GM21786 (cell line): ENCODE data around the gene MCEMP1.

ENCODE experiments used
- ATAC-seq: cut with Tn5 transposase; IDR thresholded peaks from one replicate; pipeline ENCODE4 v1.9.1; 2021; ENCODE audit not compliant: unreplicated experiment

The MCEMP1 gene

DNA sequence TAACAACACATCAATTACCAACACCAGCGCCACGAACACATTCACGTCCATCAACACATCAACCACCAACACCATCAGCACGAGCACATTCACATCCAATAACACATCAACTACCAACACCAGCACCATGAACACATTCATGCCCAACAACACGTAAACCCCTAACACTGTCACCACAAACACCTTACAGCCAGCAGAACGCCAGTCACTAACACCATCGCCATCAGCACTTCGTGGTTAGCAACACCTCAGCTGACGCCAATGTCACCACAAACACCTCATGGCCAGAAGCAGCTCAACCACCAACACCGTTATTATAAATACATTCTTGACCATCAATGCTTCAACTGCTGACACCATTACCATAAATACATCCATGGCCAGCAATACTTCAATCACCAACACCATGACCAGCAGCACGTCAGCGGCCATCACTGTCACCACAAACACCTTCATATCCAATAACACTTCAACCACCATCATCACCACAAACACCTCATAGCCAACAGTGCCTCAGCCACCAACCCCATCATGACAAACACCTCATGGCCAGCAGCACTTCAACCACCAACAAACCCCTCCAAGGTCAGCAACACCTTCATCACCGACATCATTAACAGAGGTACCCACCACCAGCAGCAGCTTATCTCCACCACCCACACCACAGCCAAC is 15.7 kb downstream of the MCEMP1 start:
- ATAC-seq = no peak

GRCh38 chr19:7694499-7694898 is 17.6 kb downstream of the MCEMP1 start:
- no peak for ATAC-seq

GRCh38 chr19:7697721-7698287 is 20.9 kb downstream of the MCEMP1 start:
- ATAC-seq = no peak

GRCh38 chr19:7698583-7698982 is 21.7 kb downstream of the MCEMP1 start:
- no peak for ATAC-seq

DNA sequence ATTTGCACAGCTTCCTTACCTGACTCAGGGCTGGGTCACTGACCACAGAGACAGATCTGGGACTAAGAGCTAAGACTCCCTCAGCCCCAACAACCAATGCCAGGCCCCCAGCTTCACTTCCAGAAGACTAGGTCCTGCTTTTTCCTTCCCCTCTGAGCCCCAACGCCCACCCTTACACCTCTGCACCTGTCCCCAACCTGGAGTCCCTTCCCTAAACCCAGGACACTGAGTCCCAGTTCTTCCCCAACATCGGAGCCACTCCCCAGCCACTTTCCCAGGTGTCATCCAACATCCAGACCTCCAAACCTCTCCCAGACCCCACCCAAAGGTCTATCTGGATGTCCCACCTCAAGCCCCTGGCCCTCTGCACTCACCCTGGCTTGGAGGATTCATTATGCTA is 22.1 kb downstream of the MCEMP1 start:
- no peak for ATAC-seq

- no peak for ATAC-seq
Measured at GRCh38 chr19:7699417-7700401, 22.8 kb downstream of the MCEMP1 start.

DNA sequence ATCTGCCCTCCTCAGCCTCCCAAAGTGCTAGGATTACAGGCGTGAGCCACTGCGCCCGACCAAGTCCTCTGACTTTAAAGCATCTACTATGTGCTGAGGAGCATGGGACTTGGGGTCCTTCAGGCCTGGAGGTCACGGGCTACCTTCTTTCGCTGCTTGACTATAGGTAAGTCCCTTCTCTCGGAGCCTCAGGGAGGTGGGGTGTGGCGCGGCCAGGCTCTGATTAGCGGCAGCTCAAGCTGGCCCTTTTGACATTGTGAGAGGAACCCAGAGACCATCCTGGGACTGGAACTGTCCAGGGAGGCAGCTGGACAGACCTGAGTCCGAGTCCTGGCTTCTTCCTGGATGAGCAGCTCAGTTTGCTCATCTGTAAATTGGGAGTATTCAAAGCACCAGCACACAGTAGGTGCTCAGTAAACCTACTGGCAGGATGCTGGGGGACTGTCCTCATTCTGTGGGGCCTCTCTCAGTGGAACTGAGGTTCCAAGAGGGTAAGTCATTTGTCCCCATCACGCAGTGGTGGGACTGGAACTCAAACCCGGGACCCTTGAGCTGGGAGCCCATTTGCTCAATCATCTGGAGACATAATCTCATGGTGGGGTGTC is 24.3 kb downstream of the MCEMP1 start:
- ATAC-seq = no peak

DNA sequence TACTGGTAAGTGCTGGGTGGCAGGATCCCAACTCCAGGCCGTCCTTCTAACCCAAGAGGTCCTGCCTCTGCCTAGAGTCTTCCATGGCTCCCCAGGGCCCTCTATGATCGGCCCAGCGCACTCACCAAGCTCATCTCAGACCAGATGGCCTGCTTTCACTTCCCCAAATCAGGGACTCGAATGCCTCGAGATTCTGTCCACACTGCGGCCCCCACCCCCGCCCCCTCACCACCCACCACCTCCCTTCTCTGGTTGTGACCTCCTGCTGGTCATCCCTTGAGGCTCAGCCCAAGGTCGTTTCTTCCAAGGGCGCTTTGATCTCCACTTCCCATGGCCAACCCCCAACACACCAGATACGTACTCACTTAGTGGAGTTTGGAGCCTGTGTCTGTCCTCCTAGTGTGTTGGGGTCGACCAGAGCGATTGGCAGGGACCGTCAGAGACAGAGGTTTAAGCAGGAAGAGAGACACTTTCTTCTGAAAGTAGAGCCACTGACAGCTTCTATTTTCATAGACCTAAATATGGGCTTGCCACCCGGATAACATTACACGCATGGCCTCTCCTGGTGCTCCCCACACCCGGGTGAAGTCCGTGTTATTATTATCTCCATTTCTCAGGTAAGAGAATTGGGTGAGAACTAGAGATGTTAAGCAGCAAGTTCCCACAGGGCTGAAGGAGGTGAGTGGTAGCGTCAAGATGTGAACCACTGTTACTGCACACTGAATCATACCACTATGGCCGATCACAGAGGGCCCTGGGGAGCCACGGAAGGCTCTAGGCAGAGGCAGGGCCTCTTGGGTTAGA is 25.0 kb downstream of the MCEMP1 start, which contains the start of gene FCER2:
FCER2 (minus strand) TSS at position 478 of the 804 bp plus-strand sequence. CDS start 2,371 bp downstream, outside the sequence.
- peak; percentile 57 for ATAC-seq

DNA sequence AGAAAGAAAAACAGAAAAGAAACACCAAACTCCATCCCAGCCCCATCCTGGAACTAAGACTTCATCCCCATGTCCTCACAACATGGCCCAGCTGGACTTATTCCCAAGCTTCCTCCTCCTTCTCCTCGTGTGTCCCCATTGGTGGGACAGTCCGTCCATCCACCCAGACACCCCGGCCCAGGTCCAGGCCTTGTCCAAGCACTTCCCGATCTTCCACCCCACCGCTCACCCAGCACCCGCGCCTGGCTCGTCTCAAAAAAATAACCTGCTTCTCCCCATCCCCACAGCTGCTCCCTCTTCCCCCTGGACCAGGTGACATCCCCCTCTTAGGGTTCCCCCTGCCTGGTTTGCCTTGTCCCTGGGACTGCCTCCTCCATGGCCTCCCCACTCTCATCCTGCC is 26.4 kb downstream of the MCEMP1 start:
- no peak for ATAC-seq

DNA sequence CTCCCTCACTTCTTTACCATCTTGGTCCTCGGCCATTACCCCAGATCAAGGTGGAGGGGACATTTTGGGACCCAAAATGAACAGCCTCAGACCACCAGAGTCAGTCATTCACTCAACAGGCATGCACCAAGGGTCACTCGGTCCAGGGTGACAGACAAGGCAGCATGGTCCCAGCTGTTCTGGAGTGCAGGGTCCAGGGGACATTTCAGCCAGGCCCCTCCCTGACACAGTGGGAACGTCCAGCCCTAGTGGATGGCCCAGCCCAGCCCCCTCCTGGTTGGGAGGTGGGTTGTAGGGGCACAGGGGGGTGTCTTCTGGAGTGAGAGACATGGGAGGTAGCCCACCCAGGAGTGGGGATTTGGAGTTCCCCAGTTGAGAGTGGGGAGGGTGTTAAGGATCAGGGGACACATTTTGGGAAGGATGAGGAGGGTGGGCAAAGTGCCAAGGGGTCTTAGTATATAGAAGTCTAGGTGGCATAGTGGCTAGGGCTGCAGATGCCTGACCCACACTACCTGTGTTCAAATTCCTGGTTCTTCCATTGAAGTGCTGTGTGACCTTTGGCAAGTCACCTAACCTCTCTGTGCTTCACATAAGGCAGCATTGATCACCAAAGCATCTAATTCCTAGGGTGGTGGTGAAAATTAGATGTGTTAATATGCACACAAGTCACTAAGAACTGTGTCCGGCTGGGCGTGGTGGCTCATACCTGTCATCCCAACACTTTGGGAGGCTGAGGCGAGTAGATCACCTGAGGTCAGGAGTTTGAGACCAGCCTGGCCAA is 27.6 kb downstream of the MCEMP1 start:
- no peak for ATAC-seq

DNA sequence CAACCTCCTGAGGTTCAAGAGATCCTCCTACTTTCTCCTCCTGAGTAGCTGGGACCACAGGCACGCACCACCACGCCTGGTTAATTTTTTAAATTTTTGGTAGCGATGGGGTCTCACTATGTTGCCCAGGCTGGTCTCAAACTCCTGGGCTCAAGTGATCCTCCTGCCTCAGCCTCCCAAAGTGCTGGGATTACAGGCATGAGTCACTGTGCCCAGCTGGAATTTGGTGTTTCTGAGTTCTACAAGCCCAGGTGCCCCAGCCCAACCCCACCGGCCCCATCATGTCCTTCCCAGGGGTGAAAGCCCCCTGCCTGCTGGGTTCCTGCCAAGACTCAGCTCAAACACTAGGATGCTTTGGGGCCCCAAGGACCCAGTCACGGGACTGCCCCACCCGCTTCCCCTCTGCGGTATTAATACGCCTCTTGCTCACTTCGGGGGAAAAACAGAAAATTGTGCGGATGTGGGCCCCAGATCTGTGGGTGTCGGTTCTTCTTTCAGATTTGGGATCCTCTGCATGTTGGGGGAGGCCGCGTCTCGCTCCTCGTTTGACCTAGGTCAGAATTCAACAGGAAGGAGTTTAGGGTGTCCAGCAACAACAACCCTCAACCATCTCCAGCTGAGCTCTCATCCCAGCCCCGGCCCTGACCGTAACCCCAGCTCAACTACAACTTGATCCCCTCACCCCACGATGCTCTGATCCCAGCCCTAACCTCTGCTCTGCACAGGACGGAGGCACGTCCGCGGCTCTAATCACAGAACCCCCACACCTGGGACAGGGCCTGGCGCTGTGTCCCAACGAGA is 28.7 kb downstream of the MCEMP1 start:
- ATAC-seq = peak; percentile 47

DNA sequence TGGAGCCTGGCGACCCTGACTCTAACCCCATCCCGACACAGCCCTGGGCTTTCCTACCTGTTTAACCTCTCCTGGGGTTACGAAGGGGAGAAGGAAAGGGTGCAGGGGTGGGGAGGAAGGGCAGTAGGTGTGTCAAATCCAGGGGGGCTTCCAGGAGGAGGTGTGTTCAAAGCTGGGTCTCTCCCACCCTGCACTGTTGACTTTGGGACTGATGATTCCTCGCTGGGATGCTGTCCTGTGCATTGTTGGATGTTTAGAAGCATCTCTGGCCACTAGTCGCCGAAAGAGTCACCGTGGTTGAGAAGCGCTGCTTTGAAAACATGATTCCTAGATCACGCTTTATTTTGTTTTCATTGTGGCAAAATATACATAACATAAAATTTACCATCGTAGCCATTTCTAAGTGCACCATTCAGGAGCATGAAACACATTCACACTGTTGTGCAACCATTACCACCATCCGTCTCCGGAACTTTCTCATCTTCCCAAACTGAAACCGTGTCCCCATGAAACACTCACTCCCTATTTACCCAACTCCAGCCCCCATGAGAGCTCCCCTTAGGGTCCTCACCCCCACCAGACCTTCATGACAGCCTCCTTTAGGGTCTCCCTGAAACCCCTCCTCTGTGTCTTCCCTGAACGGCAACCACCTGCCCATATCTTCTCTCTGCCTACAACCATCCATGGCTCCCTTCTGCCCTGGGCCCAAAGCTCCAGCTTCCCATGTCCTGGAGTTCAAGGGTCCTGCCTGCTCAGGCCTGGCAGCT is 29.5 kb downstream of the MCEMP1 start:
- ATAC-seq = no peak

DNA sequence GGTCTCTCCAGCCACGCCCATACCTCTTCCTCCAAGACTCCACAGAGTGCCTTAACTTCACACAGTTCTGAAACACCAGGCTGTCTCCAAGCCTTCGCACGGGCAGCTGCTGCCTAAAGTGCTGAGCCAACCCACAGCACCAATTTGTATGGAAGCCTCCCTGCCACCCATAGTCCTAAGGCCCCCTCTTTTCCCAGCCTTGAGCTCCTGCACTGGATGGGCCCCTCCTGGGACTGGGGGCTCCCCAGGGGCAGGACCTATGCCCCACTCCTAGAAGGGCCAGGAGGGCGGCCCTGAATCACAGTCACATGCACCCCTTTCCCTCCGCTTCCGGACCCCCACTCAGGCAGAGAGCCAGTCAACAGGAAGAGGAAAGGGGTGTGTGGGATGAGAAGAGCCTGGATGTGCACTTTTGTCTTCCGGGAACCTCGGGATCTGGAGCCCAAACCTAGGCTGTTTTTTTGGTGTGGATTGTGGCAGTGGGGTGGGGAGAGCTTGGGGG is 30.1 kb downstream of the MCEMP1 start:
- ATAC-seq = no peak

- no peak for ATAC-seq
Measured at GRCh38 chr19:7709932-7710460, 33.1 kb downstream of the MCEMP1 start.

- ATAC-seq = no peak
Measured at GRCh38 chr19:7710616-7711015, 33.7 kb downstream of the MCEMP1 start.

DNA sequence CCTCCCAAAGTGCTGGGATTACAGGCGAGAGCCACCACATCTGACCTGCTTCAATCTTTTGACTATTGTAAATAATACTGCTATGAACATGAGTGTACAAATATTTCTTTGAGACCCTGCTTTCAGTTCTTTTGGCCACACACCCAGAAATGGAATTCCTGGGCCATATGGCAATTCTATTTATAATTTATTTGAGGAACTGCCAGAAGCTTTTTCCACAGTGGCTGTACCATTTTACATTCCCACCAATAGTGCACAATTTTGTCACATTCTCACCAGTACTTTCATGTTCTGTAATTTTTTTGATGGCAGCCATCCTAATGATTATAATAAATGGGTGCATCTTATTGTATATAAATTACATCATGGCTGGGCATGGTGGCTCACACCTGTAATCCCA is 38.8 kb downstream of the MCEMP1 start:
- no peak for ATAC-seq

GRCh38 chr19:7716762-7717161 is 39.9 kb downstream of the MCEMP1 start:
- no peak for ATAC-seq

DNA sequence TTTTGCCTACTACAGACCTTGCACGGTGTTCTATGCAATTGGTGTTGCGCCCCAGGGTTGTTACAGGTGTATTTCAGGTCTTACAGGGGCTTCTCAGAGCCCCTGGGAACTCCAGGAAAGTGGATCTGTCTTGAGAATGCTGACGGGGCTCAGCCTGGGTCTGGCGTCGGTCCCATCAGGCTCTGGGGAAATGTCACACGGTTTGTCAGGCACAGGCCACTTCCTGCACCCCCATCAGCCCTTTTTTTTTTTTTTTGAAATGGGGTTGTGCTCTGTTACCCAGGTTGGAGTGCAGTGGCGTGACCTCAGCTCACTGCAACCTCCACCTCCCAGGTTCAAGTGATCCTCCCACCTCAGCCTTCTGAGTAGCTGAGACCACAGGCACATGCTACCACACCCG is 41.8 kb downstream of the MCEMP1 start:
- no peak for ATAC-seq
